ENCODE measurements around the gene AGBL1.
"Not testable (repeated sequence)": the region's sequence is repeated elsewhere in the genome, so short reads cannot be mapped to it uniquely, and the experiment has no call there.

Gene AGBL1

DNA sequence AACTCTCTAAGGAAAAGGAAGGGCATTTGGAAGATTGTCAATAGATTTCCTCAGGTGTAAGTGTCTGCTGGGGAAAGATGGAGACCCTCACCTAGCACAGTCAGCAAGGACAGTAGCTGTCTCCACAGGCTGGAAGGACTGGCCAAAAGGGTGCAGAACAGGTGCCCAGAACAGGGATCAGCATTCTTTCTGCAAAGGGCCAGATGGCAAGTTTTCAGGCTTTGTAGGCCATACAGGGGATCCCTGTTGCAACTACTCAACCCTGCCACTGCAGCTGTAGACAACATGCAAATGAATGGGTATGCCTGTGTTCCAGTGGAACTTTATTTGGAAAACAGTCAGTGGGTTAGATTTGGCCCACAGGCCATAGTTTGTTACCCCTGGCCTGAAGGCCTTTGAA lies 8.1 kb downstream of the AGBL1 start:
- no peak for DNase-seq

DNA sequence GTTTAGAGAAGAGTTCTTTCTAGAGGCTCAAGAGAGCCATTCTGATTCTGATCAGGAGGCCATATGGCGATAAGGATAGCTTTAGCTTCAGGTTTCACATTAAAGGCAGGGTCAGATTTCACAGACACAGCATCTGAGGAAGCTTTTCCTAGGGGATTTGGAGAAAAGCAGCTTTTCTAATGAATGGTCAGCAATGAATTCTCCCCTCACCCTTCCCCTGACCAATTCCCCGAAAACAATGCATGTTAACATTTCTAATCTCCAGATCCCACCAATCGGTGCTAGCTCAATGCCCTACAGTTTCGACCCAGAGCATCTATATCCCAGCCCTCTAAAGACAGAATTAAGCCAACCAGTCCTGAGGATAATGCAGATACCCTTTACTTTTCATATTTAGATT lies 9.8 kb downstream of the AGBL1 start:
- no peak for DNase-seq

DNA sequence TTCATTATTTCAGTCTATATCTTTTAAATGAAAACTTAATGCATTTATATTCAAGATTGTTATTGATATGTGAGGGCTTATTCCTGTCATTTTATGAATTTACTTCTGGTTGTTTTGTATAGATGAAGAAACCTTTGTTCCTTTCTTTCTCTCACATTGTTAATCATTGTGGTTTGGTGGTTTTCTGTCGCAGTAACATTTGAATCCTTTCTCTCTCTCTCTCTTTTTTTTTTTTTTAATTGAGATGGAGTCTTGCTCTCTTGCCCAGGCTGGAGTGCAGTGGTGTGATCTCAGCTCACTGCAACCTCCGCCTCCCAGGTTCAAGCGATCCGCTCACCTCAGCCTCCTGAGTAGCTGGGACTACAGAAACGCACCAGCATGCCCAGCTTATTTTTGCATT lies 22.1 kb downstream of the AGBL1 start:
- DNase-seq = no peak

DNA sequence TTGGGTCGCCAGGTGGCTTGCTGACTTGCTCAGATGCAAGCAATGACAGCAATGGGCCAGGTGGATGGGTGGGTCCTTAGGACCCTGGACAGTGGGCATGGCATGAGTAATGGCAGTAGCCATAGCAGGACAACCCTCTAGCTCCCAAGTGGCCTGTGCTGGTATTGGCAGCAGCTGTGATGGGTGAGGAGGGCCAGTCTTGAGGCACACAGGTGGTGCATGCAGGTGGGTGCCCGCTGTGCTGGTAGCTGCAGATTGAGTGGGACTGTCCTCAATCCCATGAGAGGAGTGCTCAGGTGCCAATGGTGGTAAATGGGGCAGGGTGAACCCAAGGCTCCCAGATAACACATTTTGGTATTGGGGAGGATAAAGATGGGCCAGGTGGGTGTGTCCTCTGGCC lies 24.2 kb downstream of the AGBL1 start:
- DNase-seq = no peak

DNA sequence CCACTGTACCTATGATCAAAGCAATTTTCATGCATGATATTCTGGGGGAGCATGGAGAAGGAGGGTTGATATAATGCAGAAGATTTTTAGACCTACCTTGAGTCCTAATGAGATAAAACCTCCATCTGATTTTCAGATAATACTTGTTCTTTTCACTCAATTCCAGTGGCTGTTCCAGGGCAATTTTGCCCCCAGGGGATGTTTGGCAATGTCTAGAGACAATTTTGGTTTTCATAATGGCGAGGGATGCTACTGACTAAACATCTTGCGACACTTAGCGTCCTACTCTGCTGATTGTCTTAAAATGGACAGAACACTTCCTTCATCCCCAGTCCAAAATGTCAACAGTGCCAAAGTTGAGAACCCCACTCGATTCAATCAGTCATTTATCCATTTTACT lies 26.6 kb downstream of the AGBL1 start:
- no peak for DNase-seq

DNA sequence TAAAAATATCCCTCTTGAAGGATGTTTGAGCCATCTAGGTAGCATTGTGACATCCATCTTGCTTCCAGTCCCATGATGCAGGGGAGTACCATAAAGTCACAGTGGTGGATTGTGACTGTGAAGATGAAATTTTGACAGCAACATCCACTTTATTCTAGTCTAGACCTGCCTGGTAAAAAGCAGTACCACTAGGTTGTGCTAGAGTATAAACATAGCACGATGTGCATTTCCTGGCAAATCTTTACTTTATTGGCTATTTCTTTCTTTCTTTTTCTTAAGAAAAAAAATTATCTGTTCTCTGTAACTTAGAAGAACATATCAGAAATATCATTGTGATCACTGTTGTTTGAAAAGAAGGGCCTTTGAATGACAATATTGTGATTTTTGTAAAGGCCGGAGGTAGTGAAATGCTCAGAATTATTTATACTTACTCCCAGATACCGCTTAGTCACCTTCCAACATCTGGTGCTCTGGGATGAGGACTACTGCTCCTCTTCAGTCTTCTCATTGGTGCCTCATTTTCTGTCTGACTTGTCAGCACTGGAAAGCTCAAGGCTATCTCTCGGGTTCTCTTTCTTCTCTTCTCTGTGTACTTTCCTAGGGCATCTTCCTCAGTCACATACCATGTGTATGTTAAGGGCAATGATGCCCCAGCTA lies 35.6 kb downstream of the AGBL1 start:
- no peak for DNase-seq

DNA sequence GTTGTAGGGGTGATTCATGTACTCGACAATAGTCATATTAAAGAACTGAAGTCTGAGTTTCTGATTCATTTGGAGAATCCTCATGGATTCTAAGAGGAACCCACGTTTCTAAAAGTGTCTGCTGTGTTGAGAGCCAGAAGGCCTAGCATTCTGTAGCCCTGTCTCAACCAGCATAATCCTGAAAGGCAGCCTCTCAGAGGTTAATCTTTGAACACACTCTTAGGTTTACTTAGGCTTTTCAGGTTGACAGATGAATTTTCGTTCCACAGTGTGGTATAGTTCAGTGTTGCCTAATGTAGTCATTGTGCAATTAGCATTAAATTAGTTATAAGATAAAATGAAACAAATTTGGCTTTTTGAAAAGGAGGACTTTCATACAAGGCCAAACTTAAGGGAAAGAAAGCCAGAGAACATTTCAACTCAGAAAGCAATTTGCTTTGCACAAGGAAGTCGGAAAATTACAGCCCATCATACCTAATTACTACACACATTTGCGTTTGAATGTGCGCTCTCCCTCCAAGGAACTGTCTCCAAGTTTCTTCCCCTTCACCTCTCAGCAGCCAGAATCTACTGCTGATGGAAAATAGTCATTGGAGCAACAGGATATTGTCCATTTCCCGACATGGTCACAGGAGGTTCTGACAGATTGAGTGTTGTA lies 42.0 kb downstream of the AGBL1 start:
- no peak for DNase-seq

DNA sequence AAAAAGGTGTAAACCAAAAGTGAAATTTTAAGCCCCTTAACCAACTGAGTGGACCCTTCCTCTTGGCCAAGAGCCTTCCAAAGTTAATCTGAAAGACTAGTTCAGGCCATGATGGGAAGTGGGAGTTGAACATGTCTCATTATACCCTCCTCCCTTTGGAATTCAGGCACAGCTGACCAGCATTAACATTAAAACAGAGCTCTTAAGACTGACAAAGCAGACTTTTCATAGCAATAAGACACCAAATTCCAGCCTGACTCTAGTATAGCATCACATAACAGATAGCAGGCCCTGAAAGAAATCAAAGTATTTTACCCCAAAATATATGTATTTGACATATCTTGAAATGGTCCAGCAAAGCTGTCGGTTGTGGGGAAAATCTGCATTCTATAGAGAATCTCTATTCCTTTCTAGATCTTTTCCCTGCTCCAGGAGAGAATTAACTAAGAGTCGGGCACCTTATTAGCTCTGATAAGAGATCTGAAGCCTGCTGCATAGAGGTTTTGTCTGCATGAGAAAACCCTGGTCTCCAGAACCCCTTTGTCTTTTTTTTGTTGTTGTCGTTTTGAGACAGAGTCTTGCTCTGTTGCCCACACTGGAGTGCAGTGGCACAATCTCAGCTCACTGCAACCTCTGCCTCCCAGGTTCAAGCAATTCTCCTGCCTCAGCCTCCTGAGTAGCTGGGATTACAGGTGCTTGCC lies 43.2 kb downstream of the AGBL1 start:
- DNase-seq = not testable (repeated sequence)

DNA sequence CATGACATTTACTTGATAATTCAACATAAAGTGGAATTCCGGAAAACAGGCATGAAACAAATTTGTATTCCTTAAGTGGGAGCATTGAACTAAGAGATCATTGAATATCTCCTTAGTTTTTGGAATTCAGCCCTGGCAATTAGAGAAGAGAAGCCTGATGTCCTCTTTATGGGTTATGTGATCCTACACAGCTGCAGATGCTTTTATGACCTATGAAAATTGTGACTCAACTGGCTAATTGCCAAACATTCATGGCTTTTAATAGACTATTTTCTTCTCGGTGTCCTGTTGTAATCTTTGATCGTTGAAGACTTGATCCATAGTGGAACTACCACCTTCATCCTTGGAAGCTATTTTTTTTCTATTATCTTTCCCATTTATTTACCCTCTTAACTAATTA lies 46.1 kb downstream of the AGBL1 start:
- no peak for DNase-seq

DNA sequence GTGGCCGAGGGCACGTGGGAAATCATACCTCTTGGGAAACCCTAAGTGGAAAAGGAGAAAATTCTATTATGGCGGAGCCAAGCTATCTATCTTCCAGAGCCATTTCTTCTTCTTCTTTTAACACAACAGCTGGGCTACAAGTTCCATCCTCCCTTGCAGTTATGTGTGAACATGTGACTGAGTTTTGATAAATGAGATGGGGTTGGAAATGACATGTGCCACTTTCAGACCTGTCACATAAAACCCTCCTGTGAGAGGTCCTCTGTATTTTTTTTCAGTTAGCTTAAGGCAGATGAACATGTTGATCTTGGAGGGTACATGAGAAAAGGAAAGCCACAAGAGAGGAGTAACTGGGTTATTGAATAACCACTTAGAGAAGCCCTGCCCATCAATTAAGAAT lies 47.9 kb downstream of the AGBL1 start:
- DNase-seq = no peak

DNA sequence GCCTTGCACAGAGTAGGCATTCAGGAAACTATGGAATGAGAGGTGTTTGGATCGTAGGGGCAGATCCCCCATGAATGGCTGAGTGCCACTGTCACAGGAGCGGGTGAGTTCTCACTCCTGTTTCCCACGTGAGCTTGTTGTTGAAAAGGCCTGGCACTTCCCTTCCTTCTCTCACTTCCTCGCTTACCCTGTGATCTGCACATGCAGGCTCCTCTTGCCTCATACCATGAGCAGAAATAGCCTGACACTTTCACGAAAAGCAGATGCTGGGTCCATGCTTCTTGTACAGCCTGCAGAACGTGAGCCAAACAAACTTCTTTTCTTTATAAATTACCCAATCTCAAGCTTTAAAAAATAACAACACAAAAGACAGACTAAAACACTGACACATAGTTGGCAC lies 55.4 kb downstream of the AGBL1 start:
- no peak for DNase-seq

DNA sequence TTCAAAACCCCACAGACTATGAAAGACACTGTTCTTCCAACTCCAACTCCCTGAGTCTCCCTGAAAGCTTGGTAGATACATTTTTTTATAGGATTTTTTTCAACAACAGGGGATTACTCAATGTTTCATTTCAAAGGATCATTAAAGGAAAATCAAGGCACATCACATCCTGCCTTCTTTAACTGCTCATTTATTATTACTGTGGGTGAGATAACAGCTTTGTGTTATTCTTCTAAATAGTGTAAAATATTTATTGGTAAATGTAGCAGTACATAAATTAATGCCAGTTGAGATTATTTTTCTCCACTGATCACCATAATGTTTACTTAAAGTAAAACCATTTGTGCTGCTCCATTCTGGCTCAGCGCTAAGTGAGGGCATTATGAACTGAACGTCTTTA lies 57.2 kb downstream of the AGBL1 start:
- no peak for DNase-seq

DNA sequence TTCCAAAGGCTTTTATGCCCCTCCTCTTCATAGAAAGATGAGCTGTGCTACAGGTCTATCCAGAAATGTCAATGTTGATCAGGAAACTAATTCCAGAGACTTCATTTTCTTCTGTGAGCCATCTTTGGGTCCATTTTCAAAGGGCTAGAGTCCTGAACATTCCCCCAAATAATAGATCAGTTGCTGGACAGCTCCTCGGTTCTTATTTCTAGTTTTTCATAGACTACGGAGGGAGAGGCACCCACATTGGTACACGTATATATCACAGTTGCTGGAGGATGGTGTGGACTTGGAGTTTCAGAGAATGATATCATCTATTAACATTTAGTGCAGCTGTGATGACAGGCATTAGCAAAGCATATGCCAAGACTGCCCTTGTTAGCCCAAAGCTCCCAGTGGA lies 59.1 kb downstream of the AGBL1 start:
- DNase-seq = no peak

DNA sequence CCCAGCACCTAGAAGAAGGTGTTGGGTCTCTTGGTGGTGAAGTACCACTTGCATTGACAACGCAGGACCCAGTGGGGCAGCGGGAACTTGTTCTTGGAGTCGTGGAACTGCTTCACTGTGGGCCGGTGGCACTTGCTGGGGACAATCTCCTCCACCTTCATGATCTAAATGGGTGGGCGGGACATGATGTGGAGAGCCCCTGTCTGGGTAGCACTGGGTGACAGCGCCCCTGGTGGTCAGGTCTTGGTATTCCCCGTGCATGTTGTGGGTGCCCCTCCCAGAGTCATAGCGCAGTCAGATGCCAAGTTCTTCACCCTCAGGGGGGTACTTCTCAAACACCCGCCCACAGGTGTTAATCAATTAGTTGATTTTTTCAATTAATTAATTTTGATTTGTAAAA lies 60.2 kb downstream of the AGBL1 start:
- no peak for DNase-seq

DNA sequence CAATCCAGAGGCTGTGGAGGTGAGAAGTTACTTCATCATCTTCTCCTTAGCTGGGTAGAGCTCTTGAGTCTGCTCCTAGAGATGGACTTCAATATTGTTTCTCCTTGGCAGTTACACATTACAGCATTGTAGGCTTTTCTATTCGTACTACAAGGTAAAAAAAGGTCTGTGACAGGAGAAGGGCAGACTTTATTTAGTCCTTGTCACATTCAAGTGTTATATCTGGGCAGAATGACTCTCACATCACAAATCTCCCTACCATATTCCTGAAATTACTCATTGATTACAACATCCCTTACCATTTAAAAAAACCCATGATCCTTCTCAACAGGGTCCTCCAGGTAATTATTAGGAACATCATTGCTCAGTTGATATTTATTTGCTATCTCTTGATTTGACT lies 75.0 kb downstream of the AGBL1 start:
- no peak for DNase-seq

DNA sequence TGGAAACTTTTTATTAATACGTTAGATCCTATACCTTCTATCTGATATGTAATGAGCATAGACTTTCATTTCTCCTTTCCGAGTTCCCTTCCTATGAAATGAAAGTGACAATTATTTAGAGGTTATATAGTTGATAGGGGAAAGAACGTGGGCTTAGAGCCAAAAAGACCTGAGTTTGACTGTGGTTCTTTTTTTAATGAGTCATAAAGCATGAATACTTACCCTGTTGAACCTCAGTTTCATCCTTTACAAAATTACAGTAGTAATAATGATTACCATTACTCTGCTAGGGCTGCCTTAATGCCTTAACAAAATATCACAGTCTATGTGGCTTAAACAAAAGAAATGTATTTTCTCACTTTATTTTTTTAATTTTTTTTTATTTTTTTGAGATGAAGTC lies 75.9 kb downstream of the AGBL1 start:
- no peak for DNase-seq

DNA sequence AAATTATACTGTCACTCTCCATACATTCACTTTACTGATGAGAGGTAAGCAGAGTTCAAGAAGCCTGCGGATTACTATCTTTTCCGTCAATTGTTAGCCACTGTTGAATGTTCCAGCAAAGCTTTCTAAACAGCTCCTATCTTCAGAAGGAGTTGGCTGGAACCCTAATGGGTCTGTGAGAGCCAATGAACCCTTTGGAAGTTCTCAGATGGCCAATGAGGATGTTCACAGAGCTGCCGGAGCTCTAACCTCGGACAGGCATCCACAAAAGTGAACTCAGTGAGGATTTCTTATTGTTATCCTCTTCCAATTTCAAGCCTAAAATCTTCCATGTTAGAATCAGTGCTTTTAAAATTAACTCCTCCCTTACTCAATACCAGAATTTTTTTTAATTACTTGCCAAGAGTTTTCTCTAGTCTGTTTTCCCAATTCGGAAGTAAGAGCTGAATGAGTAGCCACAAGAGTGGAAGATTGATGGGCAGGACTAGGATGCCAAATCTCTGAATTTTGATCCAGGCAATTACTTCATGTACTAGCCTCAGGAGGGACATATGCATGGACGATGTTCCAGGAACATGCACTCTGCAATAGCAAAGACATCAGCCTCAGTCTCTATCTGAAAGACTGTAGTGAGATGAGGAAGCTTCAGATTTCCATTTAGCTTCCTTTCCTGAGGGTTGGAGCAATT lies 78.1 kb downstream of the AGBL1 start:
- DNase-seq = no peak

DNA sequence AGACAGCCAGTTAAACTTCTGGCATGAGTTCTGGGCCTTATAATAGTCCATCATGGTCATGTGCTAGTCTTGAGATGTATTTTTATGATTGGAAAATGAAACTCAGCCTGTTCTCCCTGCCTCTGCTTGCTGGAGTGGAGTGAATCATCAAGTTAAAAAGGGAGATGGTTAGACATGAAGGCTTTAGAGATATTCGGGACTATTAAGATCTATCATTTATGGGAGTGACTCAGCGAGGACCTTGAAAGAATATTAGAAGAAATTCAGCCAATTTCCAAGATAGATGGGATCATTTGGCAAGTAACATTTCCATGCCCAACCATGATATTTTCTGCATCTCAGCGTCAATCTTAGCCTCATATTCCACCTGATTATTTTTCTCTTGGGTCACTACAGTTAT lies 79.8 kb downstream of the AGBL1 start:
- no peak for DNase-seq

DNA sequence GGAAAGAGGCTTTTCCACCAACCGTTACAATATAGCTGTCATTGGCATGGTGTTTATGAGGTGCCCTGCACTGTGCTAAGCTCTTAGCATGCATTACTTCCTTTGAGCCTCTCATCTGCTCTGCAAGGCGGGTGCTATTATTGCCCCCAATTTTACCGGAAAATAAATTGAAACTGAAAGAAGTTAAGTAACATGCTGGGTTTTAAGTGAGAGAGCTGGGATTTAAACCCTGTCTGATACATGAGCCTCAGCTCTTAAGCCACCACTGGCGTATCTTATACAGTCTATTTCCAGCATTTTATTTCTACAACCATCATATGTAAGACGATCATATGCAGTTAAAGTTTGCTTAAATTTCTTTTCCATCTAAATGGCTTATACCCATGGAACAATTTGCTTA lies 81.6 kb downstream of the AGBL1 start:
- no peak for DNase-seq

DNA sequence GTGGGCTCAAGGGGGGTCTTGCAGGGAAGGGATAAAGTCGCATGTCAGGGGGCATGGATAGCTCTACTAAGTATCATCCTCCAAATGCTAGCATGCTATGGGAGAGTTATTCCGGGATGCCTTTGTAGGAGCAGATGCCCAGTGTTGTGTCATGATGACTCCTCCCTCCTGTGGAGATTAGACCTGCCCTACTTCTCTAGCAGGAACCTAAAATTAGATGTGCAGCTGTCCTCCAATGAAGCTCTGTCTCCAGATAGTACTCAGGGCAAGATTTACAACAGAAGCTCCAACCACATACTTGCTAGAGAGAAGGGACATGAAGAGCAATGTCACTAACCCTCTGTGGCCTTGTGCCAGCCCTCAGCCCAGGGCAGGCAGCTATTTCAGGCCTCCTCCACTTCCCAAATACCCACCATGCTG lies 82.5 kb downstream of the AGBL1 start:
- no peak for DNase-seq

DNA sequence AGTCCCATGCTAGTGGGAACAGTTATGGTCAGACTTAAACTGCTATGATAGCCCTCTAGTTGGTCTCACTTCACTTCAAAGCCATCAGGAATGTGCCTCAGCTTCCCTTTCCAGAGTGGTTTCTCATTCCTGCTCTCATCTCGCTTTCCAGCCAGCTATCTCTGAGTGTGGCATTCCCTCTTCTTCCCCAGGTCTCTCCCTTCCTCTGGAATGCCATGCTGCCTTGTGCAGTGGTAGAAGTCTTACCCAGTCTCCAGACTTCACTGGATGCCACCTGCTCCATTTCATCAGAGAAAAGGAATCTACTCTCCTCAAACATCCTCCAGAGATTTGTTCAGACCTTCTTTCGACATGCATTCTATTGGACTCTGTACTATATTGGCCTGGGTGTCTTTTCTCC lies 83.0 kb downstream of the AGBL1 start:
- DNase-seq = no peak

DNA sequence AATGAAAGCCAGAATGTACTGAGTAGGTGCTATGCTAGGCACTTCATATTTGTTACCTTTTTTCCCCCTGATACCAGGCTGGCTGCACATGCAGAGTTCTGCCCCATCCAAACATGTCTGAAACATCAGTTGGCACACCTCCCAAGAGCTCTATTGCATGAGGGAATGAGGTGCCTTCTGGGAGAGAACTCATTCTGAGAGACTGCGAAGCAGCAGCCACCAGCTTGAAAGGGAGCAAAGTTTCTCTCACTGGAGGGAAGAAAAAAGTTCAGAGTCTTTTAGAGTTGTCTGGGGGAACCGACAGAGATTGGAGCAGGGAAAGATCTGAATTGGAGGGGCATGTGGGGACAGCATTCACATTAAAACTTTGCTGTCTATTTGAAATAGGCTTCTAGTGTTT lies 84.1 kb downstream of the AGBL1 start:
- DNase-seq = no peak

DNA sequence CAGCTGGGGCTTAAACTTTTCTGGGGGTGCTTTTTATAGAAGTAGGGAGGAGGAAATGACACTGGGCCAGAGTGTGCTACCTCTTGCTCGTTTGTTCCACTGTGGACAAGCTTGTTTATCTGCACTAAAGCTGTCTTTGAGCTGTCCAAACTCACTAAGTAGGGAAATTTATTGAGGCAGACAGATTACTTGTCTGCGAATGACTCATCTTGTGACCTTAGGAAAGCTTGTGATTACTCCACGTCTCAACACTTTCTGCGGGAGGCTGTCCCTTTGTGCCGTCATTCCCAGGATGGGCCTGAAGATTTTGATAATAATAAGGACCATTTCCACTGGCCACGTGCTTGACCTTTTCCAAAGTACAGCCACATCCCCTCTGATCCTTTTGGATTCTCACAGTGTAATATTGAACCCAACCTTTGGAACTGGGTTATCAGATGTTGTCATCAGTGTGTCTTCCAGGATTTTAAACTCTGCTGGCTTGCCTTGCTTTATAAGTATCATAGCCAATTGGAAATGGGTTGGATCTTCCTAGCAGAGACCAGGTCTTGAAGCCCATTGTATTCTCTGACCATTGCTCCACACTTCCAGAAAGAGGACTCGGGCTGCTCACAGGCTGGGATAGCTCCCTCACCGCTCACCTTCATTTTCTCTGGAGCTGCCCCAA lies 84.7 kb downstream of the AGBL1 start:
- DNase-seq = no peak

Measured in activated gamma-delta T cell treated with Interleukin-2 at 50 U/mL for 16 hours (primary cell).